Activated effector memory CD4-positive, alpha-beta T cell treated with Interleukin-2 at 50 U/mL for 16 hours (primary cell): ENCODE results near the gene CCL15.
"Not testable (repeated sequence)": the region's sequence is repeated elsewhere in the genome, so short reads cannot be mapped to it uniquely, and the experiment has no call there.

ENCODE experiments used
- DNase-seq: peaks from one replicate; pipeline ENCODE4 v3.0.0-alpha.2; 2020

CCL15 gene

GRCh38 chr17:36001110-36001771 lies at the start of gene CCL15:
CCL15 (minus strand) TSS chr17:36001553; CDS start chr17:36001492, 61 bp downstream.
- DNase-seq = no peak

GRCh38 chr17:36049643-36050042 lies 48.3 kb upstream of the CCL15 start:
- no peak for DNase-seq

GRCh38 chr17:36048066-36048465 lies 46.7 kb upstream of the CCL15 start:
- no peak for DNase-seq

- DNase-seq = no peak
Measured at GRCh38 chr17:36036235-36036634, 34.9 kb upstream of the CCL15 start.

GRCh38 chr17:36034127-36034526 lies 32.8 kb upstream of the CCL15 start:
- DNase-seq = no peak

GRCh38 chr17:36030956-36031355 lies 29.6 kb upstream of the CCL15 start:
- DNase-seq = no peak

GRCh38 chr17:36027761-36028160 lies 26.4 kb upstream of the CCL15 start:
- no peak for DNase-seq

GRCh38 chr17:36024106-36024869 lies 22.9 kb upstream of the CCL15 start:
- DNase-seq = no peak

GRCh38 chr17:36019423-36019822 lies 18.1 kb upstream of the CCL15 start:
- DNase-seq = no peak

- DNase-seq = no peak
Measured at GRCh38 chr17:36017799-36018198, 16.4 kb upstream of the CCL15 start, which contains the start of gene CCL23. CCL23 (minus strand) TSS chr17:36017972; CDS start chr17:36017897, 75 bp downstream.

- no peak for DNase-seq
Measured at GRCh38 chr17:36016555-36016954, 15.2 kb upstream of the CCL15 start.

- DNase-seq = not testable (repeated sequence)
Measured at GRCh38 chr17:36015895-36016294, 14.5 kb upstream of the CCL15 start.

GRCh38 chr17:36014946-36015345 lies 13.6 kb upstream of the CCL15 start:
- DNase-seq = no peak

- DNase-seq = no peak
Measured at GRCh38 chr17:36011201-36011600, 9.8 kb upstream of the CCL15 start.

- no peak for DNase-seq
Measured at GRCh38 chr17:36008998-36009665, 7.8 kb upstream of the CCL15 start.

GRCh38 chr17:36004594-36005108 lies 3.3 kb upstream of the CCL15 start:
- DNase-seq = no peak

GRCh38 chr17:36002631-36003030 lies 1.3 kb upstream of the CCL15 start:
- no peak for DNase-seq

- DNase-seq = no peak
Measured at GRCh38 chr17:36001862-36002603, 680 bp upstream of the CCL15 start.

GRCh38 chr17:36000732-36001109 lies 632 bp downstream of the CCL15 start:
- DNase-seq = no peak

- no peak for DNase-seq
Measured at GRCh38 chr17:35998756-35999155, 2.6 kb downstream of the CCL15 start.

GRCh38 chr17:35998018-35998545 lies 3.3 kb downstream of the CCL15 start:
- no peak for DNase-seq

- DNase-seq = not testable (repeated sequence)
Measured at GRCh38 chr17:35995346-35995745, 6.0 kb downstream of the CCL15 start.

- DNase-seq = no peak
Measured at GRCh38 chr17:35991075-35991474, 10.3 kb downstream of the CCL15 start.
